Neural cell (in vitro differentiated cells): ENCODE data around the gene XDH.

Experiments used
- EZH2 ChIP-seq: fragments of 200-600, 300-800 bp; shearing (Covaris generic), sonication (generic); IDR thresholded peaks from 2 replicates; pipeline ENCODE4 v1.6.1; 2014; ENCODE audit warnings: antibody characterized with exemption, low read length, borderline replicate concordance, mild to moderate bottlenecking; ENCODE audit not compliant: insufficient read depth, poor library complexity, severe bottlenecking
- POLR2AphosphoS5 ChIP-seq: IDR thresholded peaks from 2 replicates; pipeline ENCODE4 v1.6.1; 2012
- SMC3 ChIP-seq: fragments of 450-650 bp; conservative IDR thresholded peaks from 2 replicates; pipeline ENCODE4 v1.6.1; 2014; ENCODE audit warnings: antibody characterized with exemption, mild to moderate bottlenecking, moderate library complexity; ENCODE audit not compliant: poor library complexity
- TF ChIP-seq, protein P1 (sequence below): fragments of 450-650 bp; IDR thresholded peaks from 2 replicates; pipeline ENCODE4 v1.5.1; 2014; ENCODE audit warnings: antibody characterized with exemption, mild to moderate bottlenecking, moderate library complexity; ENCODE audit not compliant: poor library complexity, severe bottlenecking
- TF ChIP-seq, protein P2 (sequence below): IDR thresholded peaks from 2 replicates; pipeline ENCODE4 v1.6.1; 2012; ENCODE audit warnings: borderline replicate concordance

DNA sequence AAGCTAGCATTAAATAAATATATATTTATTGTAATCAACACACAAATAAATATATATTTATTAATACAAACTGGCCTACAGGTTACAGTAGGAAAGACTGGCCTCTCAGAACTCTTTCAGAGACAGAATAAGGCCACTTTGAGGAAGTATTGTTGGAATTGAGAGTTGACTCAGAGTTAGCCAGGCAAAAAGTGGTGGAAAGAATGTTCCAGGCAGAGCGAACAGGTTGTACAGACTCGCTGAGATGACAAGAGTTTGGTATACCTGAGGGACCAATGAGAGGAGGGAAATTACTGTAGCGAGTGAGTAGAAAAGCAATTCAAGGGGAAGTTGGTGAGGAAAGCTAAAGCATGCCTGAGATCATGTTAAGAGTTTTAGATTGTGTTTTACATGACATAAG lies 19.0 kb upstream of the XDH start:
- no peak for TF ChIP-seq POLR2AphosphoS5
- TF ChIP-seq, protein P1, sequence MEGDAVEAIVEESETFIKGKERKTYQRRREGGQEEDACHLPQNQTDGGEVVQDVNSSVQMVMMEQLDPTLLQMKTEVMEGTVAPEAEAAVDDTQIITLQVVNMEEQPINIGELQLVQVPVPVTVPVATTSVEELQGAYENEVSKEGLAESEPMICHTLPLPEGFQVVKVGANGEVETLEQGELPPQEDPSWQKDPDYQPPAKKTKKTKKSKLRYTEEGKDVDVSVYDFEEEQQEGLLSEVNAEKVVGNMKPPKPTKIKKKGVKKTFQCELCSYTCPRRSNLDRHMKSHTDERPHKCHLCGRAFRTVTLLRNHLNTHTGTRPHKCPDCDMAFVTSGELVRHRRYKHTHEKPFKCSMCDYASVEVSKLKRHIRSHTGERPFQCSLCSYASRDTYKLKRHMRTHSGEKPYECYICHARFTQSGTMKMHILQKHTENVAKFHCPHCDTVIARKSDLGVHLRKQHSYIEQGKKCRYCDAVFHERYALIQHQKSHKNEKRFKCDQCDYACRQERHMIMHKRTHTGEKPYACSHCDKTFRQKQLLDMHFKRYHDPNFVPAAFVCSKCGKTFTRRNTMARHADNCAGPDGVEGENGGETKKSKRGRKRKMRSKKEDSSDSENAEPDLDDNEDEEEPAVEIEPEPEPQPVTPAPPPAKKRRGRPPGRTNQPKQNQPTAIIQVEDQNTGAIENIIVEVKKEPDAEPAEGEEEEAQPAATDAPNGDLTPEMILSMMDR: no peak
- TF ChIP-seq, protein P2, sequence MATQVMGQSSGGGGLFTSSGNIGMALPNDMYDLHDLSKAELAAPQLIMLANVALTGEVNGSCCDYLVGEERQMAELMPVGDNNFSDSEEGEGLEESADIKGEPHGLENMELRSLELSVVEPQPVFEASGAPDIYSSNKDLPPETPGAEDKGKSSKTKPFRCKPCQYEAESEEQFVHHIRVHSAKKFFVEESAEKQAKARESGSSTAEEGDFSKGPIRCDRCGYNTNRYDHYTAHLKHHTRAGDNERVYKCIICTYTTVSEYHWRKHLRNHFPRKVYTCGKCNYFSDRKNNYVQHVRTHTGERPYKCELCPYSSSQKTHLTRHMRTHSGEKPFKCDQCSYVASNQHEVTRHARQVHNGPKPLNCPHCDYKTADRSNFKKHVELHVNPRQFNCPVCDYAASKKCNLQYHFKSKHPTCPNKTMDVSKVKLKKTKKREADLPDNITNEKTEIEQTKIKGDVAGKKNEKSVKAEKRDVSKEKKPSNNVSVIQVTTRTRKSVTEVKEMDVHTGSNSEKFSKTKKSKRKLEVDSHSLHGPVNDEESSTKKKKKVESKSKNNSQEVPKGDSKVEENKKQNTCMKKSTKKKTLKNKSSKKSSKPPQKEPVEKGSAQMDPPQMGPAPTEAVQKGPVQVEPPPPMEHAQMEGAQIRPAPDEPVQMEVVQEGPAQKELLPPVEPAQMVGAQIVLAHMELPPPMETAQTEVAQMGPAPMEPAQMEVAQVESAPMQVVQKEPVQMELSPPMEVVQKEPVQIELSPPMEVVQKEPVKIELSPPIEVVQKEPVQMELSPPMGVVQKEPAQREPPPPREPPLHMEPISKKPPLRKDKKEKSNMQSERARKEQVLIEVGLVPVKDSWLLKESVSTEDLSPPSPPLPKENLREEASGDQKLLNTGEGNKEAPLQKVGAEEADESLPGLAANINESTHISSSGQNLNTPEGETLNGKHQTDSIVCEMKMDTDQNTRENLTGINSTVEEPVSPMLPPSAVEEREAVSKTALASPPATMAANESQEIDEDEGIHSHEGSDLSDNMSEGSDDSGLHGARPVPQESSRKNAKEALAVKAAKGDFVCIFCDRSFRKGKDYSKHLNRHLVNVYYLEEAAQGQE: no peak
- TF ChIP-seq SMC3: no peak
- no peak for TF ChIP-seq EZH2
